HG02938 (cell line): ENCODE measurements around the gene NDRG3.

Experiments
- ATAC-seq: cut with Tn5 transposase; IDR thresholded peaks from one replicate; pipeline ENCODE4 v1.9.1; 2021; ENCODE audit warnings: mild to moderate bottlenecking, moderate library complexity; ENCODE audit not compliant: unreplicated experiment

The NDRG3 gene

GRCh38 chr20:36761125-36761524 is 15.2 kb upstream of the NDRG3 start:
- ATAC-seq: no peak

- no peak for ATAC-seq
Observed at GRCh38 chr20:36760647-36761046, 14.8 kb upstream of the NDRG3 start.

GRCh38 chr20:36758276-36758675 is 12.4 kb upstream of the NDRG3 start:
- ATAC-seq: no peak

- ATAC-seq: no peak
Observed at GRCh38 chr20:36756496-36756895, 10.6 kb upstream of the NDRG3 start.

- no peak for ATAC-seq
Observed at GRCh38 chr20:36754656-36755222, 8.8 kb upstream of the NDRG3 start.

- no peak for ATAC-seq
Observed at GRCh38 chr20:36752582-36752981, 6.7 kb upstream of the NDRG3 start.

- ATAC-seq: peak; percentile 26
Observed at GRCh38 chr20:36745234-36745926, 510 bp downstream of the NDRG3 start.

- ATAC-seq: no peak
Observed at GRCh38 chr20:36744764-36745191, 1.1 kb downstream of the NDRG3 start.

- no peak for ATAC-seq
Observed at GRCh38 chr20:36744243-36744642, 1.6 kb downstream of the NDRG3 start.

GRCh38 chr20:36742558-36742957 is 3.3 kb downstream of the NDRG3 start:
- no peak for ATAC-seq

GRCh38 chr20:36741072-36741471 is 4.8 kb downstream of the NDRG3 start:
- no peak for ATAC-seq

- ATAC-seq: no peak
Observed at GRCh38 chr20:36737183-36737499, 8.7 kb downstream of the NDRG3 start.

GRCh38 chr20:36736451-36737182 is 9.3 kb downstream of the NDRG3 start:
- no peak for ATAC-seq

GRCh38 chr20:36732456-36732855 is 13.4 kb downstream of the NDRG3 start:
- ATAC-seq: no peak

- no peak for ATAC-seq
Observed at GRCh38 chr20:36728986-36729385, 16.9 kb downstream of the NDRG3 start.

GRCh38 chr20:36726168-36726567 is 19.7 kb downstream of the NDRG3 start:
- ATAC-seq: no peak

GRCh38 chr20:36720510-36720909 is 25.4 kb downstream of the NDRG3 start:
- no peak for ATAC-seq

GRCh38 chr20:36717657-36718056 is 28.2 kb downstream of the NDRG3 start:
- ATAC-seq: no peak

GRCh38 chr20:36717021-36717420 is 28.9 kb downstream of the NDRG3 start:
- no peak for ATAC-seq

GRCh38 chr20:36712775-36713174 is 33.1 kb downstream of the NDRG3 start:
- ATAC-seq: no peak

- ATAC-seq: no peak
Observed at GRCh38 chr20:36709126-36709525, 36.8 kb downstream of the NDRG3 start.

- ATAC-seq: no peak
Observed at GRCh38 chr20:36703530-36703929, 42.4 kb downstream of the NDRG3 start.
